HG03280 (cell line): Measurements from ENCODE around the gene SH3RF1.
"Not testable (repeated sequence)": the region's sequence is repeated elsewhere in the genome, so short reads cannot be mapped to it uniquely, and the experiment has no call there.

ENCODE experiments used
- ATAC-seq: cut with Tn5 transposase; IDR thresholded peaks from one replicate; pipeline ENCODE4 v1.9.1; 2021; ENCODE audit warnings: mild to moderate bottlenecking, moderate library complexity; ENCODE audit not compliant: unreplicated experiment

Gene SH3RF1

GRCh38 chr4:169229571-169230028, 41.2 kb downstream of the SH3RF1 start:
- no peak for ATAC-seq

- ATAC-seq, result no peak
These were observed 42.7 kb downstream of the SH3RF1 start for GRCh38 chr4:169228076-169228475.

- no peak for ATAC-seq
These were observed 44.2 kb downstream of the SH3RF1 start for GRCh38 chr4:169226565-169226964.

- no peak for ATAC-seq
These were observed 44.9 kb downstream of the SH3RF1 start for GRCh38 chr4:169225812-169226211.

- ATAC-seq, result no peak
These were observed 45.6 kb downstream of the SH3RF1 start for GRCh38 chr4:169225058-169225751.

- no peak for ATAC-seq
These were observed 48.0 kb downstream of the SH3RF1 start for GRCh38 chr4:169222761-169223160.

GRCh38 chr4:169221662-169222061, 49.1 kb downstream of the SH3RF1 start:
- ATAC-seq, result no peak

GRCh38 chr4:169220854-169221411, 49.8 kb downstream of the SH3RF1 start:
- no peak for ATAC-seq

GRCh38 chr4:169220447-169220846, 50.3 kb downstream of the SH3RF1 start:
- ATAC-seq, result no peak

- no peak for ATAC-seq
These were observed 51.3 kb downstream of the SH3RF1 start for GRCh38 chr4:169219440-169219839.

- no peak for ATAC-seq
These were observed 55.1 kb downstream of the SH3RF1 start for GRCh38 chr4:169215656-169216055.

- ATAC-seq, result no peak
These were observed 57.8 kb downstream of the SH3RF1 start for GRCh38 chr4:169212981-169213380.

- ATAC-seq, result peak; percentile 80
These were observed 60.1 kb downstream of the SH3RF1 start for GRCh38 chr4:169210504-169211118.

- ATAC-seq, result no peak
These were observed 61.3 kb downstream of the SH3RF1 start for GRCh38 chr4:169209388-169209883.

- no peak for ATAC-seq
These were observed 62.2 kb downstream of the SH3RF1 start for GRCh38 chr4:169208516-169208915.

GRCh38 chr4:169208090-169208455, 62.7 kb downstream of the SH3RF1 start:
- no peak for ATAC-seq

GRCh38 chr4:169207436-169208089, 63.2 kb downstream of the SH3RF1 start:
- ATAC-seq, result no peak

- no peak for ATAC-seq
These were observed 65.0 kb downstream of the SH3RF1 start for GRCh38 chr4:169205744-169206080.

- ATAC-seq, result no peak
These were observed 65.5 kb downstream of the SH3RF1 start for GRCh38 chr4:169205075-169205743.

GRCh38 chr4:169203891-169204290, 66.9 kb downstream of the SH3RF1 start:
- ATAC-seq, result no peak

GRCh38 chr4:169203278-169203677, 67.5 kb downstream of the SH3RF1 start:
- not testable (repeated sequence) for ATAC-seq
